IPS-18a (cell line): ENCODE results near the gene PPP1R13L.
A peak's percentile ranks its signal among the peaks of the same experiment; 100 is the strongest.

ENCODE experiments used
- H3K27ac ChIP-seq: one replicate; pipeline ENCODE4 v1.5.1; 2013; ENCODE audit warnings: low read length
- H3K27me3 ChIP-seq: one replicate; pipeline ENCODE4 v1.6.1; 2013; ENCODE audit warnings: mild to moderate bottlenecking, low read length; ENCODE audit not compliant: control insufficient read depth, insufficient read depth
- H3K36me3 ChIP-seq: one replicate; pipeline ENCODE4 v1.6.1; 2013; ENCODE audit warnings: low read depth, low read length; ENCODE audit not compliant: control insufficient read depth
- H3K4me1 ChIP-seq: one replicate; pipeline ENCODE4 v1.6.1; 2013; ENCODE audit warnings: low read depth, low read length; ENCODE audit not compliant: control insufficient read depth
- H3K4me3 ChIP-seq: one replicate; pipeline ENCODE4 v1.5.1; 2013; ENCODE audit warnings: low read length
- H3K9ac ChIP-seq: one replicate; pipeline ENCODE4 v1.6.1; 2013; ENCODE audit warnings: mild to moderate bottlenecking, low read length, moderate library complexity
- H3K9me3 ChIP-seq: one replicate; pipeline ENCODE4 v1.6.1; 2013; ENCODE audit warnings: low read depth, low read length; ENCODE audit not compliant: control insufficient read depth

Gene PPP1R13L

DNA sequence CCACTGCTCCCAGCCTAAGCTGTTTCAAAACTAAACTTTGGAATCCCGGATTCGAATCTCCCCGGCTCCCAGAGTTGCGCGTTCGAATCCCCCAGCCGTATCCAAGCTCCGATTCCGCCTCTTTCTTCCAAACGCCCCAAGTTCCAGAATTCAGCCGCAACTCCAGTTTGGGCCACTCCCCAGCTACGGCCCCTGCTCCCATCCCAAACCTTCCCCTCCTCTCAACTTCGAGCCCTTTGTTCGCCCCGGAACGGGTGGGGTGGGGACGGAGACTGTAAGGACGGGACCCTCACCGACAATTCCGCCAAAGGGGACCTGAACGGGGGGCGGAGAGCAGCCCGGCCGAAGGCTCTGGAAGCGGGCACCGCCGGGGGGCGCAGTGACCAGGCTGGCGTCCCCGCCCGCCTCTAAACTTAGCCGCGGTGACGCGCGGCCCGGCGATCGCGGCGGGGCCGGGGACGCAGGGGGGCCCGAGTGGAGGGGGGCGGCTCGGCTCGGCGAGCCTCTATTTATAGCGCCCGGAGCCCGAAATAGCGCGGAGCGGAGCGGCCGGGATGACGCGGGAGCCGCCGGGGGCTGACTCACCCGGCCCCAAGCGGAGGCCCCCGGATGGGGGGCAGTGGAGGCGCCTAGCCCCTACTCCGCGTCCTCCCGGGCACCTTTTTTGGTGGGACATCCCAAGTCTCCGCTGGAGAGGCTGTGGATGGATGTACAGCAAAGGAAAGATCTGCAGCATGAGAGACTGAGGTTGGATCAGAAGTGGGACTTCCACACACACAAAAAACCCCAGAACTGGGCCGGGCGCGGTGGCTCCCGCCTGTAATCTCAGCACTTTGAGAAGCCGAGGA, 23.7 kb upstream of the PPP1R13L start:
- Histone ChIP-seq H3K27ac (no peak overlapping the region), H3K9ac (peak overlapping the region; percentile 50), H3K9me3 (no peaks in the 10 kb centered on the region), H3K4me1 (peaks cover 7% of the 10 kb centered on the region), H3K36me3 (no peaks in the 10 kb centered on the region), H3K27me3 (peaks cover 4% of the 10 kb centered on the region), H3K4me3 (peak overlapping the region; percentile 67)

DNA sequence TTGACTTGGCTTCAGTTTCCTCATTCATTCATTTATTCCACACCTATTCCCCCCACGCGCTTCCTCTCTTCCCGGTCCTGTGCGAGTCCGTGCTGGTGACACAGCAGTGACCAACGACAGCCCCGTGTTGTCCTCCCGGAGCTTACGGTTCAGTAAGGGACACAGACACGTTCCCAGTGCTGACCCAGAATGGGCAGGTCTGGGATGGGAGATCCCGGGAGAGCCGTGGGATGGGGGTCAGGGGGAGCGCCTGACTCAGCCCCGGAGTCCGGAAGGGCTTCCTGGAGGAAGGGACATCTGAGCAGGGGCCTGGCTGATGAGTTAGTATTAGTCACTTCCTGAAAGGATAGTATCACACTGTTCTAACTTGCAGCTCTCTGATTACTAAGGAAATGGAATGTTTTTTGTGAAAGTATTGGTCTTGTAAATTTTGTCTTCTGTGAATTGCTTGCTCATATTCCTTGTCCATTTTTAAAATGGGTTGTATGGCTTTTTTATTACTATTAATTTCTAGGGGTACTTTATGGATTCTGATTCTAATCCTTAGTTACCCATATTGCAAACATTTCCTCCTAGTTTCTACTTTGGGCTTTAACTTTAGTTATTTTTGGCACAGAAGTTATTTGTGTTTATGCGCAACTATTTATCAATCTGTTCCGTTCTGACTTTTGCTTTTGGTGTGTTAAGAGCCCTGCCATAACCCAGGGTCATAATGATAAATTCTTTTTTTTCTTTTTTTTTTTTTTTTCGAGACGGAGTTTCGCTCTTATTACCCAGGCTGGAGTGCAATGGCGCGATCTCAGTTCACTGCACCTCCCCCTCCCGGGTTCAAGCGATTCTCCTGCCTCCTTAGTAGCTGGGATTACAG, 19.6 kb upstream of the PPP1R13L start:
- H3K9ac ChIP-seq, result peak overlapping the region; percentile 67
- peaks cover 11% of the 10 kb centered on the region for H3K4me1 ChIP-seq
- peak overlapping the region; percentile 80 for H3K27ac ChIP-seq
- no peaks in the 10 kb centered on the region for H3K36me3 ChIP-seq
- peaks cover 4% of the 10 kb centered on the region for H3K27me3 ChIP-seq
- no peaks in the 10 kb centered on the region for H3K9me3 ChIP-seq
- peak overlapping the region; percentile 86 for H3K4me3 ChIP-seq

DNA sequence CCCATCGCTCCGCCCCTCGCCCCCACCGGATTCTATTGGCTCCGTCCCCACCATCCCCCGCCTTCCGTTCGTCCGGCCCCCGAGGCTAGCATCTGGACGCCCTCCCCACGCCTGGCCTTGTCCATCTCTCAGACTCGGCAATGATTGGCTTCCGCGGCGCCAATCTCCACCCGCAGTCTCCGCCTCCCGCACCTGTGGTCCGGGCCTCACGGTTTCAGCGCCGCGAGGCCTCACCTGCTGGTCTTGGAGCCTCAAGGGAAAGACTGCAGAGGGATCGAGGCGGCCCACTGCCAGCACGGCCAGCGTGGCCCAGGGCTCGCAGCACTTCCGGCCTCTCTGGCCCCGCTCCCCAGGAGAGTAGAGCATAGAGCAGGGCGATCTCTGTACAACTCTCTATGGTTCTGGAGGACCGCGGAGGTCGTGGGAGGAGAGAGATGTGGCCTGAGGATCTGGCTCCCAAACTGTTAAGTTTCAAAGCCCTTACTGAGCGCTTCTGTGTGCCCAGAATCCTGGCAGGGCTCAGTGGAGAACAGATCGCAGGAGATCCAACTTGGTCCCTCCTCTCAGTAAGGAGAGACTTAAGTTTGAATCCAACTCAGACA, 18.8 kb upstream of the PPP1R13L start, which contains the start of gene ERCC1:
ERCC1 (minus strand) TSS at position 329 of the 602 bp plus-strand sequence. CDS start 543 bp downstream, outside the sequence.
- Histone ChIP-seq H3K27ac (peak within 1 kb of the TSS; percentile 80), H3K9ac (peak within 1 kb of the TSS; percentile 67), H3K27me3 (peaks cover 4% of the 10 kb centered on the region), H3K4me3 (peak within 1 kb of the TSS; percentile 86), H3K36me3 (peaks cover 3% of the 10 kb centered on the region), H3K9me3 (no peaks in the 10 kb centered on the region), H3K4me1 (peaks cover 11% of the 10 kb centered on the region)

DNA sequence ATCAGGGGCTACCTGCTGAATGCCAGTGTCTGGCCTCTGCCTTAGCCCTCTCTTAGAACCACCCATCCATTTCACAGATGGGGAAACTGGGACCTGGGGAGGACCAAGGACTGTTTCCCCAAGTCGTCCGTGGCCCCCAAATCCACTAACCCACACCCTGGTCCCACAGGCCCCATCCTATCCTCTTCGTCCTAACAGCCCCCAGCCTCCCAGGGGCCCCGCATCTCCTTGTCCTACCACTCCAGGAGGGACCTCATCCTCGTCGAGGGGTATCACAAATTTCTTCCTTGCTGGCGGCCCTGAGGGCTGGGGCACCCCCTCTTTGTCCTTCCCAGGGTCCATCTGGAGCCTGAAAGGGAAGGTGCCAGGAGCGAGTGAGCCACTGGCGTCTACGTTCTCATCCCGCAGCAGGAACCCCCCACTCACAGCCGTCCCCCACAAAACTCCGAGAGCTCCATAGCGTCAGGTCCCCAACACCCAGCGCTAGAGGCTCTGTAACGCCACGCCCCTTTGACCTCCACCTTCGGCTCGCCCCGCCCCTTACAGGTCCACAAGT, 18.2 kb upstream of the PPP1R13L start:
- peaks cover 11% of the 10 kb centered on the region for H3K4me1 ChIP-seq
- H3K27ac ChIP-seq, result no peak overlapping the region
- H3K27me3 ChIP-seq, result no peaks in the 10 kb centered on the region

DNA sequence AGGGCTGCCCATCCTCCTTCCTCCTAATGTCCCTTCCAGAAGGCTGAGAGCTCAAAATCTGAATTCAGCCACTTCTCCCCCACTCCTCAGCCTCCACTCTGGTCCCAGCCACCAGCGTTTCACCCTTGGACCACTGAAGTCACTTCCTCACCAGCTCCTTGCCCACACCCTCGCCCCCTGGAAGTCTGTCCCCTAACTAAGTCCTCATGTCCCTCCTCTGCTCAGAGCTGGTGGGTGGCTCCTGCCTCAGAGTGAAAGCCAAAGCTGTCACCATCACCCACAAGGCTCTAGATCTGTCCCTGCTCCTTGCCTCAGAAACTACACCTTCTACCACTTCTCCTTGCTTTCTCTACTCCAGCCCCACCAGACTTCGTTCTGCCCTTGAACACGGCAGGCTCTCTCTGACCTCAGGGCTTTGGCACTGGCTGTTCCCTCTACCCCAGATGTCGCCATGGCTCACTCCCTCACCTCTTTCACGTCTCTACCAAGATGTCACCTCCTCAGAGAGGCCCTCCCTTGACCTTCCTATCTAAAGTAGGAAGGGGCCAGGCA, 17.2 kb upstream of the PPP1R13L start:
- H3K9ac ChIP-seq, result no peak overlapping the region
- H3K27me3 ChIP-seq, result no peaks in the 10 kb centered on the region
- H3K9me3 ChIP-seq, result no peaks in the 10 kb centered on the region
- no peak overlapping the region for H3K4me3 ChIP-seq
- H3K36me3 ChIP-seq, result peaks cover 7% of the 10 kb centered on the region
- H3K4me1 ChIP-seq, result peaks cover 11% of the 10 kb centered on the region
- H3K27ac ChIP-seq, result no peak overlapping the region

More for the DNA sequence above, 18.2 kb upstream of the PPP1R13L start:
- Histone ChIP-seq H3K36me3 (peaks cover 3% of the 10 kb centered on the region), H3K9me3 (no peaks in the 10 kb centered on the region), H3K9ac (peak overlapping the region; percentile 67), H3K4me3 (peak overlapping the region; percentile 86)

DNA sequence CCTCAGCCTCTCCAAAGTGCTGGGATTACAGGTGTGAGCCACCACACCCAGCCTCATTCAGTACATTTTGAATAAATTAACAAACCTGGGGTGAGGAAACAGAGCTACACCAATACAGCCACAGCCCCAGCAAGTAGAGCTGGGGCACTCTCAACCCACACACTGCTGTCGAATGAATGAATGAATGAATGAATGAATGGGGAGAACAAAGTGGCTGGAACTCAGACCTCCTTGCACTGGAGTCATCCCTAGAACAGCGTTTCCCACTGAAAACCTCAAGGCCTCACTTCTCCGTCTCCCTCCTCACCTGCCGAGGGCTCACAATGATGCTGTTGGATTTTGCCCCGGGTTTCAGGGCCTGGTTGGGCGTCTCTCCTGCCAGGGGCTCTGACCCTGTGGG, 16.0 kb upstream of the PPP1R13L start:
- H3K9ac ChIP-seq, result no peak overlapping the region
- no peak overlapping the region for H3K27ac ChIP-seq
- H3K27me3 ChIP-seq, result no peaks in the 10 kb centered on the region
- peaks cover 11% of the 10 kb centered on the region for H3K4me1 ChIP-seq
- no peaks in the 10 kb centered on the region for H3K9me3 ChIP-seq
- no peak overlapping the region for H3K4me3 ChIP-seq
- H3K36me3 ChIP-seq, result peaks cover 10% of the 10 kb centered on the region

DNA sequence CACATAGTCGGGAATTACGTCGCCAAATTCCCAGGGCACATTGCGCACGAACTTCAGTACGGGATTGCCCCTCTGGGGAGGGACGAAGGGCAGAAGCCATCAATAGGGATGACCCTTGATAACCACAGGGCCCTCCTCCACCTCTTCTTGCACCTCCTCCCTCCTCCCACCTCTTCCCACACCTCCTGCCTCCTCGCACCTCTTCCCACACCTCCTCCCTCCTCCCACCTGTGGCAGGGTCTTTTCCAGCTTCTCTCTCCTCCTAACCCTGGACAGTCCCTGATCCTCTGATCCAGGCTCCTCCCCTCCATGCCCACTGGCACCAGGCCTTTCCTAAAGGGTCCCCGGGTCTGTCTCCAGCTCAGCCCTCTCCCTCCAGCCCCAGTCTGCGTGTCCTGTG, 15.5 kb upstream of the PPP1R13L start:
- peaks cover 11% of the 10 kb centered on the region for H3K4me1 ChIP-seq
- no peak overlapping the region for H3K27ac ChIP-seq
- peaks cover 12% of the 10 kb centered on the region for H3K36me3 ChIP-seq
- no peaks in the 10 kb centered on the region for H3K27me3 ChIP-seq
- H3K4me3 ChIP-seq, result no peak overlapping the region
- no peaks in the 10 kb centered on the region for H3K9me3 ChIP-seq
- H3K9ac ChIP-seq, result no peak overlapping the region

DNA sequence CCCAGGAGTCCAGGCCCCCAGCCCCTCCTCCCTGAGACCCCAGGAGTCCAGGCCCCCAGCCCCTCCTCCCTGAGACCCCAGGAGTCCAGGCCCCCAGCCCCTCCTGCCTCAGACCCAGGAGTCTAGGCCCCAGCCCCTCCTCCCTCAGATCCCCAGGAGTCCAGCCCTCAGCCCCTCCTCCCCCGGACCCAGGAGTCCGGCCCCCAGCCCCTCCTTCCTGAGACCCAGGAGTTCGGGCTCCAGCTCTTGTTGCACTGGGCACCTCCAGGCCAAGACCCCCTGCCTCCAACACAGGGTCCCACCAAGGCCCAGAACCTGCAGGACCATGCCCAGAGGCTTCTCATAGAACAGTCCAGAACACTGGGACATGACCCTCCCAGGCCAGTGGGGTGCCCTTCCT, 15.0 kb upstream of the PPP1R13L start:
- no peaks in the 10 kb centered on the region for H3K9me3 ChIP-seq
- H3K27me3 ChIP-seq, result no peaks in the 10 kb centered on the region
- H3K4me3 ChIP-seq, result no peak overlapping the region
- no peak overlapping the region for H3K9ac ChIP-seq
- peaks cover 11% of the 10 kb centered on the region for H3K4me1 ChIP-seq
- H3K36me3 ChIP-seq, result peaks cover 12% of the 10 kb centered on the region
- no peak overlapping the region for H3K27ac ChIP-seq

DNA sequence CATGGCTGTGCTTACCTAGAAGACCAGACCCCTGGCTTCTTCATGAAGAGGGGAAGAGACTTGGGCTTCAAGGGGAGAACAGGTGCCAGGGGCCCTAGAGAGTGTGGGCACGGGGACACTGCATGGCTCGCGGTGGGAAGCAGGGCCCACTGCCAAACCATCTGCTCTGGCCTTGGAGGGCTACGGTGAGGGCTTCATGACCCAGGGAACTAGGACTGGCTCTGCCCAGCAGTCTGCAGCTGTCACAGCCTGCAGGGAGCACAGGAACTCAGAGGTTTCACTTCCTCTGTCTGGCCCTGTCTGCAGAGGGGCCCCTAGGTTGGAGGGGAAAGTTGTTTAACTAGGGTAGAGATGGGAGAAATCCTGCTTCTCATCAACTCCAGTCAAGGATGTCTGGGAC, 14.5 kb upstream of the PPP1R13L start:
- no peak overlapping the region for H3K4me3 ChIP-seq
- H3K9ac ChIP-seq, result no peak overlapping the region
- H3K27me3 ChIP-seq, result no peaks in the 10 kb centered on the region
- H3K27ac ChIP-seq, result no peak overlapping the region
- peaks cover 12% of the 10 kb centered on the region for H3K36me3 ChIP-seq
- H3K9me3 ChIP-seq, result no peaks in the 10 kb centered on the region
- peaks cover 8% of the 10 kb centered on the region for H3K4me1 ChIP-seq

DNA sequence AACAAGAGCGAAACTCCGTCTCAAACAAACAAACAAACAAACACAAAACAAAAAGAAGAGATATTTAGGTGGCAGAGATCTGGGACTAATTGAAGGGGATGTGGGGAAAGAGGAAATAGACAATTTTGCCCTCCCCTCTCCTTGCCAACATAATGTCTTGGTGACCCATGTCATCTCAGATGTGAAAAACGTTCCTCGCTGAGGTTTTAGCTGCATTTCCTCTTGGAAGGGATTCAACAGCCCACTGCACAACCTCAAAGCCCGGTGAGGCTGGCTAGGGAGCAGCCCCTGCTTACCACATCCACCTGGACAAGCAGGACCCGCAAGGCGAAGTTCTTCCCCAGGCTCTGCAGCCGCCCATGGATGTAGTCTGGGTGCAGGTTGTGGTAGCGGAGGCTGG, 13.9 kb upstream of the PPP1R13L start:
- H3K4me1 ChIP-seq, result peaks cover 3% of the 10 kb centered on the region
- H3K36me3 ChIP-seq, result peaks cover 16% of the 10 kb centered on the region
- no peaks in the 10 kb centered on the region for H3K9me3 ChIP-seq
- no peaks in the 10 kb centered on the region for H3K27me3 ChIP-seq
- no peak overlapping the region for H3K9ac ChIP-seq
- H3K4me3 ChIP-seq, result no peak overlapping the region
- no peak overlapping the region for H3K27ac ChIP-seq

DNA sequence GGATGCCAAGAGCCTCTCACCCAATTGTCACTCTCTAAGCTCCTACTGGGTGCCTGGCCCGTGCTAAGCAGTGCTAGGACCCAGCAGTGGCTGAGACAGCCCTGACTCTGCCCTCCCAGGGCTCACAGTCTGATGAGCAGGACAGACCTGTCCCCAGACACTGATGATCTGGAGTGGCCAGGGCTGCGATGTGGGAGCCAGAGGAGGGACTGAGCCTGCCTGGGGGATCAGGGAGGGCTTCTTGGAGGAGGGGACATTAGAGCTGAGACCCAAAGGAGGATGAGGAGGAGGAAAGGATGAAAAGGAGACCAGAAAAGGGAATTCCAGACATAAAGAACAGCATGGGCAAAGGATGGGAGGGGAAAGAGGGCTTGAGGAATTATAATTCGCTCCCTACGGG, 12.3 kb upstream of the PPP1R13L start:
- Histone ChIP-seq H3K9ac (no peak overlapping the region), H3K27me3 (no peaks in the 10 kb centered on the region), H3K27ac (no peak overlapping the region), H3K36me3 (peaks cover 24% of the 10 kb centered on the region), H3K4me3 (no peak overlapping the region), H3K9me3 (no peaks in the 10 kb centered on the region), H3K4me1 (no peaks in the 10 kb centered on the region)
